Measurements from ENCODE around the gene UBL3.

GRCh38 chr13:29801102-29801501 is 49.3 kb downstream of the UBL3 start:
- TF ChIP-seq CTCF (optimal IDR thresholded peaks at IDR 0.05 in 1 of 3, IDR thresholded peaks at IDR 0.05 in 1 of 3, conservative IDR thresholded peaks at IDR 0.05 in 1 of 3; ENCODE audit: extremely low read depth in 1 of 3, insufficient read depth in 2 of 3, low read length in 3 of 3) (no peak), EZH2 (IDR thresholded peaks at IDR 0.05; ENCODE audit: low read length) (no peak)
